Hematopoietic multipotent progenitor cell treated with erythropoietin and hydrocortisone succinate and interleukin-3 and kit ligand, for 15 days (in vitro differentiated cells): ENCODE data around the gene SMYD1.
"Not testable (repeated sequence)": the region's sequence is repeated elsewhere in the genome, so short reads cannot be mapped to it uniquely, and the experiment has no call there.

ENCODE experiments used
- DNase-seq: peaks from one replicate; pipeline ENCODE4 v3.0.0-alpha.2; 2015; ENCODE audit warnings: low spot score

SMYD1 gene

DNA sequence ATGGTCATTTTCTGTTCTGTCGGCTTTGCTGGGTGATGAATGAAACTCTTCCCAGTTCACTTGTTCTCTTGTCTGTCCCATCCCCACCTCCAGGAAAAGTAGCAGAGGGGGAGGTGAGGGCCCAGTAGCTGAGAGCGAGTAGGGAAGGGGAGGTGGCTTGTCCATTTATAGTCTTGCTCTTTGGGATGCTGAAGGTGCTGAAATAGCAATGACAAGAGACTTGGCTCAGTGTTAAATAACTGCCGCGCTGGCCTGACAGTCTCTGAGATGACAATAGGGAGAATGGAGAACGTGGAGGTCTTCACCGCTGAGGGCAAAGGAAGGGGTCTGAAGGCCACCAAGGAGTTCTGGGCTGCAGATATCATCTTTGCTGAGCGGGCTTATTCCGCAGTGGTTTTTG, at the start of gene SMYD1:
Gene SMYD1 (plus strand): TSS at position 228 of the 400 bp plus-strand sequence. CDS start 40 bp downstream, at position 268.
- DNase-seq, result no peak

- DNase-seq, result peak; percentile 46
Observed at GRCh38 chr2:88018077-88018805, 49.4 kb upstream of the SMYD1 start.

DNA sequence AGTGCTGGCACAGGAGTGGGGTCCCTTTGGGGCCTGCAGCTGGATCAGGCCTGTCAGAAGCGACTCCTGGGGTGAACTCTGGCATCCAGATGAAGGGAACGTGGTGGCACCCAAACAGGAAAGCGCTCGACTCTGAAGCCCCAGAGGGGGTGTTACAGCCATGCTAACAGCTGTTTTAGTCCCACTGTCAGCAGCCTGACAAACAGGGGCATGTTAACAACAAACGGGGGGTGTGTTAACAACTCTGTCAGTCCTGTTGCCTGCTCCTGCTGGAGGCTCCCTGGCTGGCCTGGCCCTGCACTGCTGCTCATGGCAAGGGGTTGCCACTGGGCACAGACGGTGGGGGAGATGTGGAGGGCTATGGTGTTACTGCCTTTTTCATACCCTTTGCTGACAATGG, 48.7 kb upstream of the SMYD1 start:
- DNase-seq, result no peak

- no peak for DNase-seq
Observed at GRCh38 chr2:88019985-88020384, 47.6 kb upstream of the SMYD1 start.

DNA sequence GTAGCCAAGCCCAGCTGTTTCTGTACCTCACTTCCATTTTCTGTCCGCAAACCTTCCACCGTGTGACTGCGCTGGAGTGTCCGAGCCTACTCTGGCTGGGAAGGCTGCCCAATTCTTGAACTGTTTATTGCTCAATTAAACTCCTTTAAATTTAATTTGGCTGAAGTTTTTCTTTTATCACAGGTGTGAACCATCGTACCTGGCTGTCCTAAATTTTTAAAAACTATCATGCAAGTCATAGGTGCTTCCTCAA, 45.0 kb upstream of the SMYD1 start:
- no peak for DNase-seq

DNA sequence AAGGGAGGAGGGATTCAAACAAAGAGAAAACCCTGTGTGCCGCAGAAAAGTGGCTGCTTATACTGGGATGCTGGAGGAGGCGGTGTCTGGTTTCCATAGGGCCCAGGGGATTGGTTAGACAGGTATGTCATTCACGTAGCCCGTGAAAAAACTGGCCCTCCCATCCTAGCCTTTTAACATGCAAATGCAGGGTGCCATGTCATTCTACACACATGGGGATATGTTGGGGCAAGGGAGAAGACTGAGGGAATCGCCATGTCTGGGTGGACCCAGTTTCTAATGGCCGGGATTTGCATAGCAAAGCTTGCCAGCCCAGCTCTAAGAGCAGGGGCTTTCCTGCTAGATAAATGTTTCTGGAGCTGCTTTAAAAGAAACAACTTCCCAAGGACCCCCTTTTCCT, 43.1 kb upstream of the SMYD1 start:
- no peak for DNase-seq

GRCh38 chr2:88027697-88028389, 39.8 kb upstream of the SMYD1 start:
- peak; percentile 27 for DNase-seq

DNA sequence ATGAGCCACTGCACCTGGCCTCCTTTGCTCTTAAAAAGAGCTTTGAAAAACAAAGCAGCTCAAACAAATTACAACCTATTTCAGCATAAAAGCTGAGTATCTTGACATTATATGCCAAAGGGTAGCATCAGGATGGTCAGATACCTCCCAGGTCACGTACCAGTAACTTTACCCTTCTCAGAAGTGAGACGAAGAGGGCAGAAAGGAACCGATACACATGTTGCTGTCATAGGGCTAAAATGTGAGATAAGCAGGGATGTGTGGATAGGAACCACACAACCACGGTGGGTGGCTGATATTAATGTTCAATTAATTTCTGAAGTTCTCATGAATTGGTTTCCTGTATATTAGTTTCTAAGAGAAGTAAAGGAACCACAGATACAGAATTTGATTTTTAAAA, 38.7 kb upstream of the SMYD1 start:
- no peak for DNase-seq

GRCh38 chr2:88032070-88032702, 35.4 kb upstream of the SMYD1 start:
- no peak for DNase-seq

GRCh38 chr2:88036182-88036581, 31.4 kb upstream of the SMYD1 start:
- no peak for DNase-seq

GRCh38 chr2:88036606-88037005, 31.0 kb upstream of the SMYD1 start:
- DNase-seq, result no peak

DNA sequence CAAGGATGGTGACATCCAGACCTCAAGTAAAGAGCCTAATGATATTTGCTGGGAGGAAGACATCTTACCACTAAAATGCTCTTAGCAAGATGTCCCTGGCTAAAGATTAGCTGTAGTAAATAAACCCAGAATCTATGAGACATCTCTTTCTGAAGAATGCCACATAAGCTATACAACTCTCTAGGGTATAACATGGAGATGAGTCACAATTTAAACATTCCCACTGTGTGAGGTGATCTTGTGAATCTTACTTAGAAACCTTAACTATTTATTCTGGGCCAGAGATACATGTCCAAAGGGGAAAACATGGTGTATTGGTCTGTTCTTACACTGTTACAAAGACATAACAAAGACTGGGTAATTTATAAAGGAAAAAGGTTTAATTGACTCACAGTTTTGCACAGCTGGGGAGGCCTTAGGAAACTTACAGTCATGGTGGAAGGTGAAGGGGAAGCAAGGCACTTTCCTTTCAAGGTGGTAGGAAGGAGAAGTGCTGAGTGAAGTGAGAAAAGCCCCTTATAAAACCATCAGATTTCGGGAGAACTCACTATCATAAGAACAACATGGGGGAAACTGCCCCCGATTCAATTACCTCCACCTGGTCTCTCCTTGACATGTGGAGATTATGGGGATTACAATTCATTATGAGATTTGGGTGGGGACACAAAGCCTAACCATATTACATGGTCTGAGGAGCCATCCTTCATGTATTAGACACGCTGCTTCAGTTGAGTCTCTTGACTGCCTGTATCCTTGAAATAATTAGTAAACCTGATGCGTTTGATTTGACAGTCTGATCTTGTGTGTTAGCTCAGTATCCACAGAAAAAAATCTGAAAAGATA, 29.1 kb upstream of the SMYD1 start:
- DNase-seq, result no peak

GRCh38 chr2:88042476-88042875, 25.1 kb upstream of the SMYD1 start:
- DNase-seq, result no peak

- not testable (repeated sequence) for DNase-seq
Observed at GRCh38 chr2:88045561-88045960, 22.1 kb upstream of the SMYD1 start.

GRCh38 chr2:88048541-88048940, 19.1 kb upstream of the SMYD1 start:
- DNase-seq, result no peak

DNA sequence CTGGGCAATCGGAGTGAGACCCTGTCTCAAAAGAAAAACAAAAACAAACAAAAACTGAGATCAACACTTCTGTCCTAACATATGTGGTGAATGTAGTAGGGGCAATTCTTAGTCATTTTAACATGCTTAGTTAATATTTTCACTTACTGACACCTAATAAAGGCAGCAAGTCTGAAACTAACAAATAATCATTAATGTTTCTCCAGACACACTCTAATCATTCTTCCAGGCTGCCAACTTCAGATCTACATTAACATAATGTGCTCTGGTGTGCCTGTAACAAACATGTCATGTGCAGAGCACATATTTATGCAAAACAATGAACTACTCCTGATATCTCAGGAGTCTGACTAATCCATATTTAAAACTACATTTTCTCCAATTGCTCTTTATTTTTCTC, 18.0 kb upstream of the SMYD1 start:
- DNase-seq, result no peak

GRCh38 chr2:88051792-88052191, 15.8 kb upstream of the SMYD1 start:
- no peak for DNase-seq

GRCh38 chr2:88053296-88053695, 14.3 kb upstream of the SMYD1 start:
- DNase-seq, result no peak

- peak; percentile 36 for DNase-seq
Observed at GRCh38 chr2:88053934-88054781, 13.5 kb upstream of the SMYD1 start.

- no peak for DNase-seq
Observed at GRCh38 chr2:88054782-88055370, 12.7 kb upstream of the SMYD1 start.
